ENCODE data around the gene PSMC3. TPM values are rescaled to one million over a fixed set of nuclear protein-coding genes. Genes with fewer than 3 reads are reported as not detected.
A peak's percentile ranks its signal among the peaks of the same experiment; 100 is the strongest.

The PSMC3 gene
- total RNA-seq, 3 donors from 2014 or later, result 70.7 to 115 (median 91.0) TPM

- ATAC-seq (peak; percentile 18), DNase-seq (no peak)
- Histone ChIP-seq H3K4me3 (no peak within 1 kb of the TSS), H3K4me1 (ENCODE audit: low read depth) (no peaks in the 10 kb centered on the region), H3K9me3 (no peaks in the 10 kb centered on the region), H3K36me3 (ENCODE audit: low read depth) (no peaks in the 10 kb centered on the region)
- TF ChIP-seq, protein P1, sequence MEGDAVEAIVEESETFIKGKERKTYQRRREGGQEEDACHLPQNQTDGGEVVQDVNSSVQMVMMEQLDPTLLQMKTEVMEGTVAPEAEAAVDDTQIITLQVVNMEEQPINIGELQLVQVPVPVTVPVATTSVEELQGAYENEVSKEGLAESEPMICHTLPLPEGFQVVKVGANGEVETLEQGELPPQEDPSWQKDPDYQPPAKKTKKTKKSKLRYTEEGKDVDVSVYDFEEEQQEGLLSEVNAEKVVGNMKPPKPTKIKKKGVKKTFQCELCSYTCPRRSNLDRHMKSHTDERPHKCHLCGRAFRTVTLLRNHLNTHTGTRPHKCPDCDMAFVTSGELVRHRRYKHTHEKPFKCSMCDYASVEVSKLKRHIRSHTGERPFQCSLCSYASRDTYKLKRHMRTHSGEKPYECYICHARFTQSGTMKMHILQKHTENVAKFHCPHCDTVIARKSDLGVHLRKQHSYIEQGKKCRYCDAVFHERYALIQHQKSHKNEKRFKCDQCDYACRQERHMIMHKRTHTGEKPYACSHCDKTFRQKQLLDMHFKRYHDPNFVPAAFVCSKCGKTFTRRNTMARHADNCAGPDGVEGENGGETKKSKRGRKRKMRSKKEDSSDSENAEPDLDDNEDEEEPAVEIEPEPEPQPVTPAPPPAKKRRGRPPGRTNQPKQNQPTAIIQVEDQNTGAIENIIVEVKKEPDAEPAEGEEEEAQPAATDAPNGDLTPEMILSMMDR (IDR thresholded peaks at IDR 0.05), result no peak
- intact Hi-C loops (cut with DNase I, micrococcal nuclease), result no loop called here
These were observed 22.6 kb upstream of the PSMC3 start, which contains the start of gene RAPSN for GRCh38 chr11:47448566-47449427. Gene RAPSN (minus strand): TSS chr11:47449136. CDS start chr11:47448964, 172 bp downstream.

- no peaks in the 10 kb centered on the region for H3K36me3 ChIP-seq (ENCODE audit: low read depth)
- DNase-seq (no peak), ATAC-seq (no peak)
- no peaks in the 10 kb centered on the region for H3K9me3 ChIP-seq
- intact Hi-C loops (cut with DNase I, micrococcal nuclease), result no loop called here
- TF ChIP-seq, protein P1 (IDR thresholded peaks at IDR 0.05), result no peak
- no peak overlapping the region for H3K4me3 ChIP-seq
- H3K4me1 ChIP-seq (ENCODE audit: low read depth), result no peaks in the 10 kb centered on the region
These were observed 21.7 kb upstream of the PSMC3 start for GRCh38 chr11:47447906-47448305.

DNA sequence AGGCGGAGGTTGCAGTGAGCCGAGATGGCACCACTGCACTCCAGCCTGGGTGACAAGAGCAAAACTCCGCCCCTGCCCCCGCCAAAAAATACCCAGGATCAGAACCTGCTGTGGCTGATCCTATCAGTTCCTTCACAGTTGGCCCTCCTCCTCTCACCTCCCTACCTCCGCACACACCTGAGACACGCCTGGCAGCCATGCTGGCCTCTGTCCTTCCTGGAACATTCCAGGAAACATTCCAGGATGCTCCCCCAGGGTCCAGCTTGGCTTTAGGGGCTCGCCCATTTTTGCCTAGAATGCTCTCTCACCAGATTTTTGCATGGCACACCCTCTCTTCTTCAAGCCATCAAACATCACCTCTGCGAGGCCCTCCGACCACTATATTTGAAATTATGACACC, 20.6 kb upstream of the PSMC3 start:
- TF ChIP-seq, protein P1 (IDR thresholded peaks at IDR 0.05), result no peak
- intact Hi-C loops (cut with DNase I, micrococcal nuclease), result no loop called here
- H3K4me3 ChIP-seq, result no peak overlapping the region
- H3K9me3 ChIP-seq, result no peaks in the 10 kb centered on the region
- H3K36me3 ChIP-seq (ENCODE audit: low read depth), result no peaks in the 10 kb centered on the region
- peak; percentile 17 for ATAC-seq
- H3K4me1 ChIP-seq (ENCODE audit: low read depth), result no peaks in the 10 kb centered on the region
- no peak for DNase-seq

- H3K9me3 ChIP-seq, result no peaks in the 10 kb centered on the region
- TF ChIP-seq, protein P1 (IDR thresholded peaks at IDR 0.05), result no peak
- no peaks in the 10 kb centered on the region for H3K36me3 ChIP-seq (ENCODE audit: low read depth)
- intact Hi-C loops (cut with DNase I, micrococcal nuclease), result no loop called here
- DNase-seq (no peak), ATAC-seq (no peak)
- no peak overlapping the region for H3K4me3 ChIP-seq
- no peaks in the 10 kb centered on the region for H3K4me1 ChIP-seq (ENCODE audit: low read depth)
These were observed 19.6 kb upstream of the PSMC3 start for GRCh38 chr11:47445840-47446239.

DNA sequence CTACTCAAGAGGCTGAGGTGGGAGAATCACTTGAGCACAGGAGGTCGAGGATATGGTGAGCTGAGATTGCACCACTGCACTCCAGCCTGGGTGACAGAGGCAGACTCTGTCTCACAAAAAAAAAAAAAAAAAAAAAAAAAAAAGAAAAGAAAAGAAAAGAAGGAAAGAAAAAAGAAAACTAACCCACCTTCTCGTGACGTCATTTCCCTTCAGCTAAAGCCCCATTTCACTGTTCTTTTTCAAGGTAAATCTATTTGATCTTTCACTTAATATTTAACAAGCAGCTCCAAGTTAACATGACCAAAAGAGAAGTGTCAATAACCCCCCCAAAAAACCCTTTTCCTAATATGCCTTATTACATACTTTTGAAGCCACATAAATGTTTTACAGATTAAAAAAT, 17.6 kb upstream of the PSMC3 start:
- TF ChIP-seq, protein P1 (IDR thresholded peaks at IDR 0.05), result no peak
- intact Hi-C loops (cut with DNase I, micrococcal nuclease), result no loop called here
- ATAC-seq (no peak), DNase-seq (no peak)
- Histone ChIP-seq H3K4me3 (no peak overlapping the region), H3K36me3 (ENCODE audit: low read depth) (no peaks in the 10 kb centered on the region), H3K9me3 (no peaks in the 10 kb centered on the region), H3K4me1 (ENCODE audit: low read depth) (no peaks in the 10 kb centered on the region)

Data from mucosa of descending colon (tissue), 3 donors.